DND-41 (cell line): ENCODE data around the gene FAM135A.

Experiments
- ATAC-seq: fragments of 200-7000 bp; cut with Tn5 transposase; 3 replicates; pipeline ENCODE4 v1.9.1; 2021; ENCODE audit warnings: low read depth; ENCODE audit not compliant: insufficient read depth
- DNase-seq: peaks from one replicate; pipeline ENCODE4 v3.0.0-alpha.2; 2020
- H2AFZ ChIP-seq: 2 replicates; pipeline ENCODE4 v1.6.0; 2012; ENCODE audit warnings: low read depth, low read length
- H3K27ac ChIP-seq: 2 replicates; pipeline ENCODE4 v1.5.1; 2012; ENCODE audit warnings: low read length, inconsistent platforms
- H3K27me3 ChIP-seq: fragments of 200-600 bp; sonication (generic); 2 replicates; pipeline ENCODE4 v1.6.0; 2012; ENCODE audit warnings: low read length, mild to moderate bottlenecking, inconsistent platforms; ENCODE audit not compliant: insufficient read depth, poor library complexity
- H3K36me3 ChIP-seq: 2 replicates; pipeline ENCODE4 v1.5.1; 2012; ENCODE audit warnings: low read length, inconsistent platforms; ENCODE audit not compliant: insufficient read depth
- H3K4me1 ChIP-seq: 2 replicates; pipeline ENCODE4 v1.5.1; 2012; ENCODE audit warnings: mild to moderate bottlenecking, low read length; ENCODE audit not compliant: insufficient read depth
- H3K4me2 ChIP-seq: 2 replicates; pipeline ENCODE4 v1.6.0; 2012; ENCODE audit warnings: mild to moderate bottlenecking, moderate library complexity, low read length, inconsistent platforms; ENCODE audit not compliant: insufficient read depth
- H3K4me3 ChIP-seq, 2 experiments: fragments of 200-600 bp in 1 of 2; shearing (Covaris generic) in 1 of 2; 2 replicates each; pipeline ENCODE4 v1.5.1; 2012 to 2016; ENCODE audit warnings: inconsistent platforms in 2 of 2, low read length in 2 of 2, mild to moderate bottlenecking in 2 of 2, low read depth in 1 of 2, moderate library complexity in 1 of 2
- H3K79me2 ChIP-seq: 2 replicates; pipeline ENCODE4 v1.6.0; 2012; ENCODE audit warnings: low read length, inconsistent platforms; ENCODE audit not compliant: insufficient read depth
- H3K9ac ChIP-seq: 2 replicates; pipeline ENCODE4 v1.6.0; 2012; ENCODE audit warnings: low read depth, mild to moderate bottlenecking, inconsistent platforms, low read length, moderate library complexity
- H3K9me3 ChIP-seq: 2 replicates; pipeline ENCODE4 v1.5.1; 2012; ENCODE audit warnings: low read length, moderate library complexity, mild to moderate bottlenecking, inconsistent platforms; ENCODE audit not compliant: insufficient read depth, severe bottlenecking
- H4K20me1 ChIP-seq: 2 replicates; pipeline ENCODE4 v1.6.0; 2012; ENCODE audit warnings: low read length; ENCODE audit not compliant: insufficient read depth
- CTCF ChIP-seq: IDR thresholded peaks from 2 replicates; pipeline ENCODE4 v1.5.1; 2012; ENCODE audit warnings: borderline replicate concordance, low read length, moderate library complexity, mild to moderate bottlenecking; ENCODE audit not compliant: poor library complexity, severe bottlenecking; ENCODE audit errors: extremely low read depth
- EZH2 ChIP-seq: IDR thresholded peaks from 3 replicates; pipeline ENCODE4 v1.6.1; 2012; ENCODE audit warnings: borderline replicate concordance, low read depth, mild to moderate bottlenecking, moderate library complexity, low read length, inconsistent platforms; ENCODE audit not compliant: severe bottlenecking

The FAM135A gene

GRCh38 chr6:70518723-70519122 lies 105.4 kb downstream of the FAM135A start:
- TF ChIP-seq CTCF: no peak
- TF ChIP-seq EZH2: no peak
- ATAC-seq: no peak
- H2AFZ ChIP-seq: no peak overlapping the region
- no peaks in the 10 kb centered on the region for H3K79me2 ChIP-seq
- no peaks in the 10 kb centered on the region for H3K27me3 ChIP-seq
- no peaks in the 10 kb centered on the region for H3K36me3 ChIP-seq
- H3K4me1 ChIP-seq: no peaks in the 10 kb centered on the region
- no peak for DNase-seq
- H3K4me2 ChIP-seq: no peak overlapping the region
- no peaks in the 10 kb centered on the region for H3K9me3 ChIP-seq
- no peaks in the 10 kb centered on the region for H4K20me1 ChIP-seq
- no peak overlapping the region for H3K4me3 ChIP-seq
- no peak overlapping the region for H3K27ac ChIP-seq
- no peak overlapping the region for H3K9ac ChIP-seq

- H3K4me2 ChIP-seq: no peak overlapping the region
- ATAC-seq: peak; percentile 58; the same call in 2 of the 3 replicates
- H3K9me3 ChIP-seq: no peaks in the 10 kb centered on the region
- H3K9ac ChIP-seq: no peak overlapping the region
- no peaks in the 10 kb centered on the region for H3K36me3 ChIP-seq
- no peaks in the 10 kb centered on the region for H3K27me3 ChIP-seq
- DNase-seq: peak; percentile 8
- H3K4me1 ChIP-seq: no peaks in the 10 kb centered on the region
- TF ChIP-seq EZH2 (no peak), CTCF (peak; percentile 55)
- no peak overlapping the region for H2AFZ ChIP-seq
- no peak overlapping the region for H3K27ac ChIP-seq
- no peak overlapping the region for H3K4me3 ChIP-seq
- no peaks in the 10 kb centered on the region for H3K79me2 ChIP-seq
- H4K20me1 ChIP-seq: no peaks in the 10 kb centered on the region
Observed at GRCh38 chr6:70520575-70520974, 107.3 kb downstream of the FAM135A start.

DNA sequence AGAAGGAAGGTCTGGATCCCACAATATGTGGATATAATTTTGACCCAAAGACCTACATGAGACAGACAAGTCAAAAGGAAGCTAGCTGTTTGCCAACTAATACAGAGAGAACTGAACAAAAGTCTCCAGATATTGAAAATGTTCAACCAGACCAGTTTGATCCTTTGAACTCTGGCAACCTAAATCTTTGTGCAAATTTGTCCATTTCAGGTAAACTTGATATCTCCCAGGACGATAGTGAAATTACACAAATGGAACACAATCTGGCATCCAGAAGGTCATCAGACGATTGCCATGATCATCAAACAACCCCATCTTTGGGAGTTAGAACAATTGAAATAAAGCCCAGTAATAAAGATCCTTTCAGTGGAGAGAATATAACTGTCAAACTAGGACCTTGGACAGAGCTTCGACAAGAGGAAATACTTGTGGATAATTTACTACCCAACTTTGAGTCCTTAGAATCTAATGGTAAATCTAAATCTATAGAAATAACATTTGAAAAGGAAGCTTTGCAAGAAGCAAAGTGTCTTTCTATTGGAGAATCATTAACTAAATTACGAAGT lies 111.5 kb downstream of the FAM135A start:
- no peaks in the 10 kb centered on the region for H4K20me1 ChIP-seq
- H3K27ac ChIP-seq: no peak overlapping the region
- no peaks in the 10 kb centered on the region for H3K9me3 ChIP-seq
- H2AFZ ChIP-seq: no peak overlapping the region
- no peaks in the 10 kb centered on the region for H3K79me2 ChIP-seq
- TF ChIP-seq EZH2: no peak
- no peak for TF ChIP-seq CTCF
- H3K4me1 ChIP-seq: no peaks in the 10 kb centered on the region
- ATAC-seq (no peak), DNase-seq (no peak)
- H3K27me3 ChIP-seq: no peaks in the 10 kb centered on the region
- H3K4me3 ChIP-seq: no peak overlapping the region
- no peak overlapping the region for H3K9ac ChIP-seq
- H3K36me3 ChIP-seq: no peaks in the 10 kb centered on the region
- no peak overlapping the region for H3K4me2 ChIP-seq
